GM18502 (cell line): ENCODE data around the gene GMDS.

ENCODE experiments used
- ATAC-seq: cut with Tn5 transposase; IDR thresholded peaks from one replicate; pipeline ENCODE4 v1.9.1; 2021; ENCODE audit warnings: mild to moderate bottlenecking; ENCODE audit not compliant: unreplicated experiment, poor library complexity

Gene GMDS

GRCh38 chr6:1605893-1606779 lies 639.3 kb downstream of the GMDS start:
- no peak for ATAC-seq

GRCh38 chr6:1605004-1605892 lies 640.2 kb downstream of the GMDS start:
- ATAC-seq: no peak

- peak; percentile 70 for ATAC-seq
These were observed 641.0 kb downstream of the GMDS start for GRCh38 chr6:1604158-1605003.

- ATAC-seq: no peak
These were observed 641.7 kb downstream of the GMDS start for GRCh38 chr6:1603708-1604107.

GRCh38 chr6:1602049-1602713 lies 643.2 kb downstream of the GMDS start:
- ATAC-seq: no peak

- no peak for ATAC-seq
These were observed 644.0 kb downstream of the GMDS start for GRCh38 chr6:1601158-1602048.

GRCh38 chr6:1600764-1601157 lies 644.6 kb downstream of the GMDS start:
- no peak for ATAC-seq

- ATAC-seq: no peak
These were observed 645.2 kb downstream of the GMDS start for GRCh38 chr6:1600063-1600763.

GRCh38 chr6:1599469-1599868 lies 645.9 kb downstream of the GMDS start:
- ATAC-seq: no peak

GRCh38 chr6:1598886-1599285 lies 646.5 kb downstream of the GMDS start:
- ATAC-seq: no peak

- ATAC-seq: no peak
These were observed 647.0 kb downstream of the GMDS start for GRCh38 chr6:1598433-1598832.

GRCh38 chr6:1597924-1598323 lies 647.5 kb downstream of the GMDS start:
- no peak for ATAC-seq

GRCh38 chr6:1597121-1597744 lies 648.2 kb downstream of the GMDS start:
- ATAC-seq: no peak

- ATAC-seq: peak; percentile 54
These were observed 649.1 kb downstream of the GMDS start for GRCh38 chr6:1596088-1596852.

GRCh38 chr6:1595271-1596087 lies 649.9 kb downstream of the GMDS start:
- no peak for ATAC-seq

- ATAC-seq: no peak
These were observed 650.8 kb downstream of the GMDS start for GRCh38 chr6:1594445-1595200.
